Prostate gland (tissue), 2 donors: ENCODE measurements around the gene KRTAP12-1.

Experiments used
- POLR2AphosphoS5 ChIP-seq: sonication (generic); formaldehyde crosslinking; IDR thresholded peaks from one replicate; pipeline ENCODE4 v1.6.1; 2017; ENCODE audit warnings: antibody characterized with exemption
- TF ChIP-seq, protein P1 (sequence below), 4 experiments: fragments of 200-600 bp in 2 of 4; fragments of 450-650 bp in 2 of 4; sonication (generic) in 2 of 4; IDR thresholded peaks; 1 replicate in 3 of 4; 2 replicates in 1 of 4; pipeline ENCODE4 v1.5.1; 2016 to 2019; ENCODE audit warnings: antibody characterized with exemption in 4 of 4, mild to moderate bottlenecking in 2 of 4, moderate library complexity in 2 of 4

DNA sequence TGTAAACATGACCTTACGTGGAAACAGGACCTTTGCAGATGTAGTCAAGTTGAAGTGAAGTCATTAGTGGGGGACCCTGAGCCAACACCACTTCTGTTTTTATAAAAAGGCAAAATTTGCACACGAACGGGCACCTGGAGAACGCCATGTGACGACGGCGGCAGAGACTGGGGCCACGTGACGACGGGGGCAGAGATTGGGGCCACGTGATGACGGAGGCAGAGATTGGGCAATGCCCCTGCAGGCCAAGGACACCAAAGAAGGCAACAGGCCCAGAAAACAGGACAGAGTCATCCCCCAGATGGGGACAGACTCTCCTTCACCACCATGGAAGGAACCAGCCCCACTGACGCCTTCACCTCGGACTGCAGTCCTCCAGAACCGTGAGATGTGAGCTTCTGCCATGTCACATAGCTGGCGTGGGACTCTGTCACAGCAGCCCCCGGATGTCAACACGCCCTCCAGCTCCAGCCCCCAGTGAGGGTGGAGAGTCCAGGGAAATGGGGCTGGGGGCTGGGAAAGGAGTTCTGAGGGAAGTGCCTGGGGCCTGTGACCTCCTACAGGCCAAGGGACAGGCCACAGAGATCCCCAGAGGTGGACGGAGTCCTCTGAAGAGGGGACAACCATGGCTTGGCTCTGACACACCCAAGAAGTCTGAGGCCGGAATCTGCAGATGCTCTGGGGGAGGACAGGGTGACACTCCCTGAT lies 31.5 kb downstream of the KRTAP12-1 start:
- TF ChIP-seq, protein P1, sequence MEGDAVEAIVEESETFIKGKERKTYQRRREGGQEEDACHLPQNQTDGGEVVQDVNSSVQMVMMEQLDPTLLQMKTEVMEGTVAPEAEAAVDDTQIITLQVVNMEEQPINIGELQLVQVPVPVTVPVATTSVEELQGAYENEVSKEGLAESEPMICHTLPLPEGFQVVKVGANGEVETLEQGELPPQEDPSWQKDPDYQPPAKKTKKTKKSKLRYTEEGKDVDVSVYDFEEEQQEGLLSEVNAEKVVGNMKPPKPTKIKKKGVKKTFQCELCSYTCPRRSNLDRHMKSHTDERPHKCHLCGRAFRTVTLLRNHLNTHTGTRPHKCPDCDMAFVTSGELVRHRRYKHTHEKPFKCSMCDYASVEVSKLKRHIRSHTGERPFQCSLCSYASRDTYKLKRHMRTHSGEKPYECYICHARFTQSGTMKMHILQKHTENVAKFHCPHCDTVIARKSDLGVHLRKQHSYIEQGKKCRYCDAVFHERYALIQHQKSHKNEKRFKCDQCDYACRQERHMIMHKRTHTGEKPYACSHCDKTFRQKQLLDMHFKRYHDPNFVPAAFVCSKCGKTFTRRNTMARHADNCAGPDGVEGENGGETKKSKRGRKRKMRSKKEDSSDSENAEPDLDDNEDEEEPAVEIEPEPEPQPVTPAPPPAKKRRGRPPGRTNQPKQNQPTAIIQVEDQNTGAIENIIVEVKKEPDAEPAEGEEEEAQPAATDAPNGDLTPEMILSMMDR (IDR thresholded peaks at IDR 0.05): no peak
- no peak for TF ChIP-seq POLR2AphosphoS5
